Dendritic cell treated with granulocyte-macrophage colony-stimulating factor and Interleukin-4, amounts not matched to agents 40 ng/mL and 50 ng/mL, for 4 days (primary cell): ENCODE measurements around the gene AOC1.
A peak's percentile ranks its signal among the peaks of the same experiment; 100 is the strongest.

ENCODE experiments used
- H3K27ac Mint-ChIP-seq: one replicate; pipeline ENCODE4 v1.8.0; 2022; ENCODE audit warnings: mild to moderate bottlenecking, mixed read lengths
- H3K27me3 Mint-ChIP-seq: one replicate; pipeline ENCODE4 v1.8.0; 2022; ENCODE audit warnings: mild to moderate bottlenecking, mixed read lengths
- H3K36me3 Mint-ChIP-seq: one replicate; pipeline ENCODE4 v1.8.0; 2022; ENCODE audit warnings: low read depth, mixed read lengths
- H3K4me1 Mint-ChIP-seq: one replicate; pipeline ENCODE4 v1.8.0; 2022; ENCODE audit warnings: low read depth, mixed read lengths
- H3K4me3 Mint-ChIP-seq: one replicate; pipeline ENCODE4 v1.8.0; 2022; ENCODE audit warnings: mild to moderate bottlenecking, moderate library complexity, mixed read lengths
- H3K9me3 Mint-ChIP-seq: one replicate; pipeline ENCODE4 v1.8.0; 2022; ENCODE audit warnings: mixed read lengths
- intact Hi-C: fragments of 100-400 bp; cut with micrococcal nuclease; formaldehyde crosslinking; loops from one replicate; pipeline ENCODE4 v1.15.0; 2022

AOC1 gene

DNA sequence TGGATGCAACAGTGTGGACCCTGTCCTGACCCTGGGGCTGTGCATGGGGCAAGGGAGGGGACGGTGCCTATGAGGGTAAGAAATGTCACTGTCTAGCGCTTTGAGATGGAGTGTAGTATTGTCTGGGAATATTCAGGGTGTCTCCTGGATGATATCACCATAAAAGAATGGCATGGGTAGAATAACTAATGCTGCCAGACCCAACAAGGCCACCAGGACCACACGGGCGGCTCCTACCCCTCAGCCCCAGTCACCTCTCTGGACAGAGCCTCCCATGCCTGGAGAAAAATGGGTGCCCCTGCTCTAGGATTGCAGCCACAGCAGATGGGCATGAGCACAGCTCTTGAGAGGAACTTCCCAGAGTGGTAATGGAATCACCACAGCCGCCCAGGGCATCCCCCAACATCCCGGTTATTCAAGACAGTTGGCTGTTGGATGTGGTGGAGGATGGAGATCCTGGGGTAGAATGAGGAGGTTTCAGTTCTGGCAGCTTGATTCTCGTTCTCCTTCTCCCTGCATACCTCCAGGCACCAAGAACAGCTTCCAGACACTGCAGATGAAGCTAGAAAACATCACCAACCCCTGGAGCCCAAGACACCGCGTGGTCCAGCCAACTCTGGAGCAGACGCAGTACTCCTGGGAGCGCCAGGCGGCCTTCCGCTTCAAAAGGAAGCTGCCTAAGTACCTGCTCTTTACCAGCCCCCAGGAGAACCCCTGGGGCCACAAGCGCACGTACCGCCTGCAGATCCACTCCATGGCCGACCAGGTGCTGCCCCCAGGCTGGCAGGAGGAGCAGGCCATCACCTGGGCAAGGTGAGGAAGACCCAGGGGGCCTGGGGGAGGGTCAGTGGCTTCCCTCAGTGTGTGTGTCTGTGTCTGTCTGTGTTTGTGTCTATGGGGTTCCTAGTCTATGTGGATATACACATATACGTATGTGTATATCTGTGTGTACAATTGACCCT is 6.2 kb downstream of the AOC1 start:
- Mint-ChIP-seq H3K4me3 (no peak overlapping the region), H3K4me1 (peaks cover 15% of the 10 kb centered on the region), H3K27me3 (peaks cover 1% of the 10 kb centered on the region), H3K36me3 (no peaks in the 10 kb centered on the region), H3K9me3 (no peaks in the 10 kb centered on the region), H3K27ac (no peak overlapping the region)
- intact Hi-C loops, result no loop called here

GRCh38 chr7:150860291-150860977 is 8.1 kb downstream of the AOC1 start:
- H3K27me3 Mint-ChIP-seq, result peaks cover 1% of the 10 kb centered on the region
- no peak overlapping the region for H3K27ac Mint-ChIP-seq
- H3K4me3 Mint-ChIP-seq, result no peak overlapping the region
- H3K36me3 Mint-ChIP-seq, result no peaks in the 10 kb centered on the region
- no peaks in the 10 kb centered on the region for H3K9me3 Mint-ChIP-seq
- intact Hi-C loops, result no loop called here
- peaks cover 20% of the 10 kb centered on the region for H3K4me1 Mint-ChIP-seq

- Mint-ChIP-seq H3K4me3 (no peak overlapping the region), H3K27me3 (peaks cover 1% of the 10 kb centered on the region), H3K36me3 (no peaks in the 10 kb centered on the region), H3K27ac (no peak overlapping the region), H3K4me1 (peaks cover 20% of the 10 kb centered on the region), H3K9me3 (no peaks in the 10 kb centered on the region)
- intact Hi-C loops, result no loop called here
Observed at GRCh38 chr7:150860978-150861295, 8.6 kb downstream of the AOC1 start.

DNA sequence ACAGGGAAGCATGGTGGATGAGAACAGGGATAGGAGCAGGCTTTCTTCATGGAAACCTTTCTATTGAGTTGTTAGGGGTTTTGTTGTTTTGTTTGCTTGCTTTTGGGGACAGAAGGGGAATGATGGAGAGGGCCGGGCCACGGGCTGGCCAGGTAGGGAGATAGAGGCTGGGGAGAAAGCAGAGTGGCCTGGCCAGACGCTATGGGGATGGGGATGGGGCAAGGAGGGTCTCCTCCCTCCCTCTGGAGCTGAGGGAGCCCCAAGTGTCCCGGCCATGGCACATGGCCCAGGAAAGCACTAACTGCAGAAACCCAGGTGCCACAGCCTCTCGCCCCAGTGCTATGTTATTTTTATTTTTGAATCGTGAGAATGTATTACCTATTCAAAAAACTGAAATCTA is 10.0 kb downstream of the AOC1 start:
- Mint-ChIP-seq H3K4me3 (no peak overlapping the region), H3K4me1 (peaks cover 20% of the 10 kb centered on the region), H3K36me3 (no peaks in the 10 kb centered on the region), H3K27ac (no peak overlapping the region), H3K27me3 (peaks cover 1% of the 10 kb centered on the region), H3K9me3 (peaks cover 6% of the 10 kb centered on the region)
- intact Hi-C loops, result no loop called here

GRCh38 chr7:150863946-150864345 is 11.6 kb downstream of the AOC1 start:
- Mint-ChIP-seq H3K36me3 (no peaks in the 10 kb centered on the region), H3K4me1 (peaks cover 20% of the 10 kb centered on the region), H3K27me3 (peaks cover 1% of the 10 kb centered on the region), H3K9me3 (peaks cover 6% of the 10 kb centered on the region), H3K27ac (no peak overlapping the region), H3K4me3 (no peak overlapping the region)
- intact Hi-C loops, result no loop called here

- intact Hi-C loops, result no loop called here
- Mint-ChIP-seq H3K27ac (no peak overlapping the region), H3K36me3 (no peaks in the 10 kb centered on the region), H3K9me3 (peaks cover 15% of the 10 kb centered on the region), H3K4me1 (peaks cover 26% of the 10 kb centered on the region), H3K4me3 (no peak overlapping the region), H3K27me3 (peaks cover 1% of the 10 kb centered on the region)
Observed at GRCh38 chr7:150866932-150867564, 14.7 kb downstream of the AOC1 start.

DNA sequence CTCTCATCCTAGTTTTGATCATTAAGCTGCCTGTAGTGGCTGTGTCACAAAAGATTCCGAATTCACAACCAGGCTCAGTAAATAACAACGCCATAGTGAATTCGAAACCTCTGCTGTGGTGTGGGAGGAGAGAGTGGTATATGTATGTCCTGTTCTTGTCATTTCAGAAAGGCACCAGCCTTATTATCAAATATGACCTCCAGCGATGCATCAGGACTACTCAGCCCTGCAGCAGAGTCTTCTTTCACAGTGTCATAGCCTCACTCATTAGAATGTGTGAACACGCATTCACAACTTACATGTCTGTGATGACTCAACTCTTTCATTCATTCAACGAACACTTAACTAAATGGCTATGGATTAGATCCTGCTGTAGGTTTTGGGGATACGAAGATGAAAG is 15.3 kb downstream of the AOC1 start:
- Mint-ChIP-seq H3K27ac (no peak overlapping the region), H3K27me3 (peaks cover 1% of the 10 kb centered on the region), H3K4me3 (no peak overlapping the region), H3K9me3 (peaks cover 19% of the 10 kb centered on the region), H3K4me1 (peaks cover 26% of the 10 kb centered on the region), H3K36me3 (no peaks in the 10 kb centered on the region)
- intact Hi-C loops, result no loop called here

- Mint-ChIP-seq H3K36me3 (no peaks in the 10 kb centered on the region), H3K27me3 (peaks cover 1% of the 10 kb centered on the region), H3K27ac (no peak overlapping the region), H3K4me3 (no peak overlapping the region), H3K9me3 (peaks cover 19% of the 10 kb centered on the region), H3K4me1 (peaks cover 13% of the 10 kb centered on the region)
- intact Hi-C loops, result no loop called here
Observed at GRCh38 chr7:150869467-150869866, 17.1 kb downstream of the AOC1 start.

GRCh38 chr7:150871601-150872000 is 19.3 kb downstream of the AOC1 start:
- H3K9me3 Mint-ChIP-seq, result peaks cover 18% of the 10 kb centered on the region
- intact Hi-C loops, result loop anchor here (10.0 kb wide), 1 partner anchor 67 kb away; the partner anchor contains the start of genes TMEM176A and TMEM176B
- H3K4me3 Mint-ChIP-seq, result no peak overlapping the region
- no peak overlapping the region for H3K27ac Mint-ChIP-seq
- peaks cover 19% of the 10 kb centered on the region for H3K4me1 Mint-ChIP-seq
- H3K36me3 Mint-ChIP-seq, result no peaks in the 10 kb centered on the region
- H3K27me3 Mint-ChIP-seq, result peaks cover 1% of the 10 kb centered on the region

- H3K9me3 Mint-ChIP-seq, result peaks cover 13% of the 10 kb centered on the region
- H3K4me1 Mint-ChIP-seq, result peaks cover 22% of the 10 kb centered on the region
- no peak overlapping the region for H3K27ac Mint-ChIP-seq
- intact Hi-C loops, result loop anchor here (10.0 kb wide), 1 partner anchor 70 kb away; the partner anchor contains the start of genes TMEM176A and TMEM176B
- H3K36me3 Mint-ChIP-seq, result no peaks in the 10 kb centered on the region
- H3K4me3 Mint-ChIP-seq, result no peak overlapping the region
- peaks cover 13% of the 10 kb centered on the region for H3K27me3 Mint-ChIP-seq
Observed at GRCh38 chr7:150874401-150875198, 22.3 kb downstream of the AOC1 start.

GRCh38 chr7:150875791-150876190 is 23.5 kb downstream of the AOC1 start:
- Mint-ChIP-seq H3K4me1 (peaks cover 11% of the 10 kb centered on the region), H3K27me3 (peaks cover 15% of the 10 kb centered on the region), H3K4me3 (no peak overlapping the region), H3K9me3 (peaks cover 24% of the 10 kb centered on the region), H3K27ac (no peak overlapping the region), H3K36me3 (peaks cover 3% of the 10 kb centered on the region)
- intact Hi-C loops, result loop anchor here (10.0 kb wide), 1 partner anchor 71 kb away; the partner anchor contains the start of genes TMEM176A and TMEM176B

- intact Hi-C loops, result loop anchor here (1.0 to 10.0 kb wide), 2 partner anchors 72 to 98 kb away; partner anchors contain the start of genes TMEM176A and TMEM176B
- H3K4me3 Mint-ChIP-seq, result peak overlapping the region; percentile 42
- H3K27ac Mint-ChIP-seq, result peak overlapping the region; percentile 45
- H3K27me3 Mint-ChIP-seq, result peaks cover 18% of the 10 kb centered on the region
- H3K4me1 Mint-ChIP-seq, result peaks cover 11% of the 10 kb centered on the region
- peaks cover 7% of the 10 kb centered on the region for H3K36me3 Mint-ChIP-seq
- peaks cover 27% of the 10 kb centered on the region for H3K9me3 Mint-ChIP-seq
Observed at GRCh38 chr7:150876817-150877526, 24.7 kb downstream of the AOC1 start.

DNA sequence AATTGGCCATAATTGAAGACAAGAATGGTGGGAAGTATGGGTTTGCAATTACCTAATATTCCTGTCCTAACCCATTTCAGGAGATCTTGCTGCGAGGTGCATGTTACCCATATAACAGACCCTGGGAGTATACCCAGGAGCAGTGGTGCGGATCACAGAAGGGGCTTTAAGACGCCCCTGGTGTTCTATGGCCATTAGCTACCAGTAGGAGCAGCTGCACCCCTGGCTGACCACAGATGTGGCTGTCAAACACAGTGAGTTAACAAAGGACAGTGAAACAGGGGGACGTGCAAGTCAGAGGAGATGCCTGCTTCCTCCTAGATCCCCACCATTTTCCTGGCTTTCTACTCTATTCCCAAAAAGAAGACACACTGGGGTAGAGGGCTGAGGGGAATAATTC is 25.2 kb downstream of the AOC1 start:
- Mint-ChIP-seq H3K4me3 (no peak overlapping the region), H3K9me3 (peaks cover 27% of the 10 kb centered on the region), H3K27ac (peak overlapping the region; percentile 45), H3K4me1 (peaks cover 11% of the 10 kb centered on the region), H3K27me3 (peaks cover 22% of the 10 kb centered on the region), H3K36me3 (peaks cover 7% of the 10 kb centered on the region)
- intact Hi-C loops, result loop anchor here (1.0 to 10.0 kb wide), 2 partner anchors 73 to 98 kb away; partner anchors contain the start of genes TMEM176A and TMEM176B
